Ovary (tissue), 3 donors: ENCODE measurements around the gene EOLA1.
"Not testable (repeated sequence)": the region's sequence is repeated elsewhere in the genome, so short reads cannot be mapped to it uniquely, and the experiment has no call there.

ENCODE experiments used
- EP300 ChIP-seq: sonication (generic); formaldehyde crosslinking; IDR thresholded peaks from one replicate; pipeline ENCODE4 v1.6.1; 2017; ENCODE audit warnings: antibody characterized with exemption
- TF ChIP-seq, protein P1 (sequence below), 3 donors: fragments of 450-650 bp in 2 of 3; fragments of 200-600 bp in 1 of 3; IDR thresholded peaks; one replicate each; pipeline versions ENCODE4 v1.5.1 to v1.8.0; 2016 to 2022; ENCODE audit warnings: antibody characterized with exemption in 3 of 3, mild to moderate bottlenecking in 1 of 3
- donor health status: DM: no; HTN: no; CAD: no.

DNA sequence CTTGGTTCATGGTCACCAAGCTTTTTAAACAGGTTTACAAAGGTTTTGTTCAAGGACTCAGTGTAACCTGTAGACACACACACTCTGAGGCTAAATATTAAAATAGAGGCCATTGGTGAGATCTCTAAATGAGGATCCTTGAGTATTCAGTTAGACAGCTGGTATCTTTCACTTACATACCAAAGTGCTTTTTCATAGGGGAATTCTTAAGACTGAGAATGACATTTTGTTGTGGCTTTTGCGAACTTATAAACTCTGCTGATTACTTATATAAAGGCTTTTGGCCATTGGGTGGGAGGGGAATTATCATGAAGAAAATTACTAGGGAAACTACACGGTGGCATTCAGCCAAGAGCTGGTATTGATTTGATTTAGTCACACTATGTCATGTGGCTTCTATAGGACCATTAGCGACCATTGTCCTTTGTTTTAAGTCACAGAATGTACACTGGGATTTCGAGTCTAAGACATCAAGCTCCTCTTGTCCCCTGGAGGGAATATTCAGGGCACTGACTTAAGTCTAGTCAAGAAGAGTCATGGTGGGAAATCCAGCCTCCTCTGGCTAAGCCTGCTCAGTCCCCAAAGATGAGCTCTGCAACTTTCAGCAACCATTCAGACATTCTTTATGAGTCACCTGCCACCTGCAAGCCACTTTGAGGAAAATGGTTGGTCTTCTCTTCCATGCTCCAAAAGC is 10.6 kb downstream of the EOLA1 start:
- TF ChIP-seq EP300, result not testable (repeated sequence)
- TF ChIP-seq, protein P1, sequence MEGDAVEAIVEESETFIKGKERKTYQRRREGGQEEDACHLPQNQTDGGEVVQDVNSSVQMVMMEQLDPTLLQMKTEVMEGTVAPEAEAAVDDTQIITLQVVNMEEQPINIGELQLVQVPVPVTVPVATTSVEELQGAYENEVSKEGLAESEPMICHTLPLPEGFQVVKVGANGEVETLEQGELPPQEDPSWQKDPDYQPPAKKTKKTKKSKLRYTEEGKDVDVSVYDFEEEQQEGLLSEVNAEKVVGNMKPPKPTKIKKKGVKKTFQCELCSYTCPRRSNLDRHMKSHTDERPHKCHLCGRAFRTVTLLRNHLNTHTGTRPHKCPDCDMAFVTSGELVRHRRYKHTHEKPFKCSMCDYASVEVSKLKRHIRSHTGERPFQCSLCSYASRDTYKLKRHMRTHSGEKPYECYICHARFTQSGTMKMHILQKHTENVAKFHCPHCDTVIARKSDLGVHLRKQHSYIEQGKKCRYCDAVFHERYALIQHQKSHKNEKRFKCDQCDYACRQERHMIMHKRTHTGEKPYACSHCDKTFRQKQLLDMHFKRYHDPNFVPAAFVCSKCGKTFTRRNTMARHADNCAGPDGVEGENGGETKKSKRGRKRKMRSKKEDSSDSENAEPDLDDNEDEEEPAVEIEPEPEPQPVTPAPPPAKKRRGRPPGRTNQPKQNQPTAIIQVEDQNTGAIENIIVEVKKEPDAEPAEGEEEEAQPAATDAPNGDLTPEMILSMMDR (IDR thresholded peaks at IDR 0.05), result not testable (repeated sequence)
